GM21515 (cell line): Measurements from ENCODE around the gene JPH3.

Experiments used
- ATAC-seq: cut with Tn5 transposase; IDR thresholded peaks from one replicate; pipeline ENCODE4 v1.9.1; 2021; ENCODE audit not compliant: unreplicated experiment

JPH3 gene

DNA sequence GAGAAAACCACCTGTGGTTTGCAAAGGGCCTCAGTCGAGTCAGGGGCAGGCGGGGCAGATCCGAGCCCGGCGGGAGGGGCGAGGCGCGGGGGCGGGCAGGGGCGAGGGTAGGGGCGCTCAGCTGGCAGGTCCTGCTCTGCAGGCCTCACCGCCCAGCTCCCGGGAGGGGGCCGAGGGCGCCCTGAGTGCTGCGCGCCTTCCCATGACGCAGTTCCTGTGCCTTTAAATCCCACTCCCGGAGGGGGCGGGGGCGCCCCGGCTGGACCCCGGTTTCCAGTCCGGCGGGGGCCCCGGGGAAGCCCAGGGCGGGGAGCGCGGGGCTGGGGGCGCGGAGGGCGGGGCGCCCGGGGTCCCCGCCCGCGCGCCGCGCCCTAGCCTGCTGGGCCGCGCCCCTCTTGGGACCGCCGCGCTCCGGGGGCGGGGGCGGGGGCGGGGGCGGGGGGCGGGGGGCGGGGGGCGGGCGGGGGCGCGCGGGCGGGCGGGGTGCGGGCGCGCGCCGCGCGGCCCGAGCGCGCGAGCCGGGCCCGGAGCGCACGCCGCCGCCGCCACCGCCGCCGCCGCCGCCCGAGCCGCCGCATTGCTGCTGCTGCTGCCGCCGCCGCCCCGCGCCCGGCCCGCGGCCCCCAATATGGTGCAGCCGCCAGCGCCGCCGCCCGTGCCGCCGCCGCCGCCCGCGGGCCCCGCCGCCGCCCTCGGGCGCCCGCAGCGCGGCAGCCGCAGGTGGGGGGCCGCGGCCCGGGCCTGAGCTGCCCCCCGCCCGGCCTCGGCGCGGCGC is at the start of gene JPH3:
Gene JPH3 (plus strand): TSS at position 508 of the 775 bp plus-strand sequence. CDS start 639 bp downstream, outside the sequence.
- no peak for ATAC-seq

DNA sequence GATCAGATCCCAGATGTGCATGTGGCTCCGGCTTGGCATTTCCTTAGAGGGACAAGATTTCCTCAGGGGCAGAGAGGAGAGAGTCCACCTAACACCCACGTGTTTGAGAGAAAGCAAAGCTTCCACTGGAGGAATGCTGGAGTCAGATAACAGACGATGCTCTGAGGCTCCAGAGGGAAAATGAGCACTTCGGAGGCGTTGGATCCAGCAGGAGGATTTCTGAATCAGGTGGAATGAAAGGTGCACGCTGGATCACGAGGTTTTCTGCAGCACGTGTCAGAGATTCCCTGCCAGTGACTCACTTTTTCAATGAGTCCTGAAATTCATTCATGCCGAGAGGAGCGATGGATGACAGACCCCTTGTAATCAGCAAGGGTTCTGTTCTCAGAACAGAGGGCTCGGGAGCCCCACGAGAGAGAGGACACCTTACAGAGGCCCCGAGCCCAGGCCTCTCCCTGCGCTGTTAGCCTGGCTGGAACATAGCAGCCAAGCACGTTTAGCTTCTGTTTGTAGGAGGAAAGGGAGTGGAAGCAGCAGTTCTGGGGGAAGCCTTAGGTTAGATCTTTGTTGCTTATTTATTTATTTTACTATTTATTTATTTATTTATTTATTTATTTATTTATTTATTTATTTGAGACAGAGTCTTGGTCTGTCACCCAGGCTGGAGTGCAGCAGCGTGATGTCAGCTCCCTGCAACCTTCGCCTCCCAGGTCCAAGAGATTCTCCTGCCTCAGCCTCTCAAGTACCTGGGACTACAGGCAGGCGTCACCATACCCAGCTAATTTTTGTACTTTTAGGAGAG is 49.3 kb upstream of the JPH3 start:
- no peak for ATAC-seq

DNA sequence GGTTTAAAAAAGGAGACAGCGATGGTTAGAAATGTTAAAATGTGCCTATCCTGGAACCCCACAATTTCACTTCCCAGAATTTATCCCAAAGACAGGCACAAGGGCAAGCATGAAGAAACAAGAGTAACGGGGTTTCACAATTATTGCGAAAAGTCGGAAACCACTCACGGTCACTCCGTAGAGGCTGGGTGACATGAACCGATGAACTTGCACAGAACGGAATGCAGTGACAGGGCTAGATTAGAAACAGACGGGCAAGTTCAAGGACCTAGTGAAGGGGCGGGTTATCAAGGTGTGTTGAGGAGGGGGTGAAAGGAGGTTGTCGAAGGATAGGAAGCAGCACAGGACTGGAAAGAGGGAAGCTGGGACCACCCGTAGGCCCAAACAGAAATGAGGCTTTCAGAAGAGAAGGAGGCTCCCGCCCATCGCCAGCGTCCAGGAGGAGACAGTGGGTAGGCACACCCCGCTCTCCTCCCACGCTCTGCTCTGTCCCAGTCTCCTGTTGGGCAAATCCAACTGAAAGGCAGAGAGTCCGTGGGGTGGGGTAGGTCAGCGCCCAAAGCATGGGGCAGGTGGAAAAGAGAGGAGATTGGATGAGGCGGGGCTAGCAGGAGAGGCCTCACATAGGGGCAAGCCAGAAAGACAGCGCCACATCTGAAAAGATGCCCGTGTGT is 47.4 kb upstream of the JPH3 start:
- no peak for ATAC-seq

DNA sequence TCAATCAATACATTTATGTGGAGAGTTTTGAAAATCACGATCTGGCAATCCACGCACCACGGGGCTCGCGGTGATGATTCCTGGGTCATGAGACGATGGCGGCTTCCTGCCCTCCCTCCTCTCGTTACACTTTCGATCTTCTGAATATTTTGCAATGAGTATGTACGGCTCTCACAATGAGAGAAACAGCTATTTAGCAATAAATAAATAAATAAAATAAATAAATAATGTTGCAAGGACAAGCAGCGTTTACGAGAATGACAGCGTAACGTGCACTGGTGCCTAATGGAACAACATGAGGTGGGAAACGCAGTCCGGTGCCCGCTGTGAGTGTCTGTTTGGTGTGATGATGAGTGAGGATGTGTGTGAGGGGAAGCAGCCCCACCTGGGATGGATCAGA is 46.7 kb upstream of the JPH3 start:
- no peak for ATAC-seq

DNA sequence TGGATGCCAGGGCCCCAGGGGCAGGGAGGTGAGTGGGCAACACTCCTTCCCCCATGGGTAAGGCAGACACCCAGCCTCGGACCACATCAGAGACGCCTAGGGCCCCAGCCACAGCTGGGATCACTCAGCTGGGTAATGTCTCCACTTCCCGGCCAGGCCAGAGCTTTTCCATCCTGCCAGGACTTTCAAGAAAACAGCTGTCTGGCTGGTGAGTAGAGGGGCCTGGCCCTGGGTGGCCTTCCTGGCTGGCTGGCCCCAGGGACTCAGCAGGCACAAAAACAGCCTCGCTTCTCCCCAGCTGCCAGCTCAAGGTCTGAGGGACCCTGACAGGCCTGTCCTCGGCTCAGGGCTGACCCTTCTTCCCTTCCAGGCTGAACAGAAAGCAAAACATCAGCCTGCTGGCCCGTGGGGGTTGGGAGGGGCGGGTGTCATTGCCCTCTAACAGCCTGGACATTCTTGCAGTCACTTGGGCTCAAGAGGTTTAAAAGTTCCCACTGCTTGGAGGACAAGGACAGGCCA is 45.3 kb upstream of the JPH3 start:
- ATAC-seq, result no peak

DNA sequence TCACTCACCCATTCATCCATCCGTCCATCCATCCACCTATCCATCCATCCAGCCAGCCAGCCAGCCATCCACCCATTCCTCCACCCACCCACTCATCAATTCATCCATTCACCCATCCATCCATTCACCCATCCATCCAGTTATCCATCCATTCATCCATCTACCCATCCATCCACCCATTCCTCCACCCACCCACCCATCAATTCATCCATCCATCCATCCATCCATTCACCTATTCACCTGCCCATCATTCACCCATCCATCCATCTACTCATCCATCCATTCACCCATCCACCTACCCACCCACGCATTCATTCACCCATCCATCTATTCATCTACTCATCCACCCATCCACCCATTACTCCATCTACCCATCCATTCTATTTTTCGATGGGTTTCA is 43.6 kb upstream of the JPH3 start:
- ATAC-seq, result no peak

DNA sequence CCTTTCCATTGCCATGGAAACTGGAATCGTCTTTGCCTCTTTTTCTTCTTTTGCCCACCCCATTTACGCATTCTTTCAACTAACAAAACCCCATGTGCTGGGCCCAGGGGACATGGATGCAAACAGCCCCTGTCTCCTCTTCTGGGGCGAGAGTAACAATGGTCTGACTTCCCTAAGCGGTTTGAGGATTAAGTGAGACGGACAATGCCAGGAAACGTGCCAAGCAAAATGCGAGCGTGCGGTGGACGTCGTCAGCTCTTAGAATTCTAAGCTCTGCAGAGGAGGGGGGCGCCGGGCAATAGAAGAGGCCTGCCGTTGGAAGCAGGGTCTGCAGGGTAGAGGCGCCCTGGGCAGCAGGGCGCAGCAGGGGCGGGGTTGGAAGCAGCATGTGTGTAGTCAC is 42.4 kb upstream of the JPH3 start:
- ATAC-seq, result no peak

DNA sequence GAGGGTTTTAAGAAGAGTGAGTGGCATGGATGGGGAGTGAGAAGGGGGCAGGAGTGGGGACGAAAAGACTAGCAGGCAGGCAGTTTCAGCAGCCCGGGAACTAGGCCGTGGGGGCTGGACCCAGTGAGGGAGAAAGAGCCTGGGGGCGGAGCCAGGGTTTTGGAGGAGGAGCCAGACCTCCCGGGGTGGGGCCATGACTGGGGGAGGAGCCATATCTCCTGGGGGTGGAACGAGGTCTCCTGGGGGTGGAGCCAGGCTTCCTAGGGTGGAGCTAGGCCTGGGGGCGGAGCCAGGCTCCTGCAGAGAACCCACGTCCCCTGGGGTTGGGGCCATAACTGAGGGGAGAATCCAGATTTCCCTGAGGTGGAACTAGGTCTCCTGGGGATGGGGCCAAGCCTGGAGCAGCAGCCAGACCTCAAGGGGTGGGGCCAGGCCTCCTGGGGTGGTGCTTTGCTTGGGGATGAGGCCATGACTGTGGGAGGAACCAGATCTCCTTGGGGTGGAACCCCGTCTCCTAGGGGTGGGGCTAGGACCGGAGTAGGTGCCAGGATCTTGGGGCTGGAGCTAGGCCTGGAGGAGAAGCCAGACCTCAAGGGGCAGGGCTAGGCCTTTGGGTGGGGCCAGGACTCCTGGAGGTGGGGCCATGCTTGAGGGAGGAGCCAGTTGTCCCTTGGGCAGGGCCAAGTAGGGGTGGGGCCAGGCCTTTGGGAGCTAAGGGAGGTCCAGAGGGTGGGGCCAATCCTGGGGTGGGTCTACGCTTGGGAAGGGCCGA is 41.7 kb upstream of the JPH3 start:
- ATAC-seq, result no peak

DNA sequence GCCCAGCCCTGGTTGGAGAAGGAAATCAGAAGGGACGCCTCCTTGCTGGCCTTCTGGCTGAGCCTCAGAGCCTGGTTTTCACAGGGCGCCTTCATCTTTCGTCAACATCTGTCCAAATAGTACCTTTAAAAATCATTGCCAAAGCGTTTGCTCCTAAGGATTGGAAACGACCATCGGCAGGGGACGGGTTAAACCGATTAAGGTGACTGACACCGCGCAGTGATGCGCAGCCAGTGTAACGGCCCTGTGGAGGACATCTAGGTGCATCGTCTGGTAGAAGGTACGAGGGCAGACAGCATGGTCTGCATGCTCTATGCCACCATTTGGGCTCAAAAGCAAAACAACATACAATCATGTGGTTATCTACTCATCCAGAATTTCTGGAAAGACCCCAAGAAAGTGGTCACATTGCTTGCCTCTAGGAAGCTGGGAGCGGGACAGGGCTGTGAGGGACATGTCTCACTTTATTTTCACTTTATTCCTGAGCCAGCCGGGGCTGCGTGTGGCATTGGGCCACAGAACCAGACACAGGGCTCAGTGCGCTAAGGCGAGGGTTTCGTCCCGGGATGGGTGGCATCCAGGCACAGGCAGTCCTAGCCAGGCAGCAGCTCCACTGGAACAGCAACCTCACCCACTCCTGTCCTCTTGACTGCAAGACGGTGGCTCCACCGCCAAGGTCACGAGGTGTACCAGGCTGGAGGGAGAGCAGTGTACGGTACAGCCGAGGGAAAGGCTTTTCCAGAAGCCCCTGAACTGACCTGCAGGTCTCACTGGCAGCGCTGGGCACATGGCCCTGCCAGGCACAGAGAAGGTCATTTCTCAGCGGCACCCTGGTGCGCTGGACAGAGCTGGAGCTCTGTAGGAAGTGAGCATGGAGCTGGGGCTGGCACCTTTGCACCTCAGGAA is 40.9 kb upstream of the JPH3 start:
- no peak for ATAC-seq

DNA sequence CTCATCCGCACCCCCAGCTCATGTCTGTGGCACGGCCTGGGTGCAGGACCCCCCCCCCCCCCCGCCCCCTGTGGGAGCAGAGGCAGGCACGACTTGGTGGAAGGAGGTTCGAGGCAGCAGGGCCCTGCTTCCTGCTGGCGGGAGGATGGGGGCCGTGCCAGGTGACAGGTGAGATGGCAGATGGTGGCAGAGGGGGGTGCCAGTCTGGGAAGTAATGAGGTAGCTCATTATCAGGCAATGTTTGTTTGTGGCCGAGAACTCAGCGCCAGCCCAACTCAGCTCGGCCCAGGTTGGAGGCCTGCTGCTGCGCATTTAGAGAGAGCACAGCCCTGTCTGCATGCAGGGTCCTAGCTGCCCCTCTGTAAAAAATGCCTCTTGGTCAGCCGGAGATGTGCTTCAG is 40.1 kb upstream of the JPH3 start:
- no peak for ATAC-seq

DNA sequence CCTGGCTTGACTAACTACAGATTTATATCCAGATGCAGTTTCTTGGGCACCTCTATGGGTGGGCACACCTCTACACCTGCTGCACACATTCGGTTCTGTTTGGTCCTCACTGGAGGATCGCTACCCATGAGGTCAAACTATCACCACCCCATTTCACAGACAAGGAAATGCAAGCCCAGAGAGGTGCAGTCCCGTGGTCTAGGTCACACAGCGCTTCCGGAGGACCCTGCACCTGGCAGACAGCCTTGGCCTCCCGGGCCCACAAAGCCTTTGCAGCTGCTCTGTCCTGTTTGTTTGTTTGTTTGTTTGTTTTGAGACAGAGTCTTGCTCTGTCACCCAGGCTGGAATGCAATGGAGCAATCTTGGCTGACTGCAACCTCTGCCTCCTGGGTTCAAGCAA is 39.3 kb upstream of the JPH3 start:
- no peak for ATAC-seq

DNA sequence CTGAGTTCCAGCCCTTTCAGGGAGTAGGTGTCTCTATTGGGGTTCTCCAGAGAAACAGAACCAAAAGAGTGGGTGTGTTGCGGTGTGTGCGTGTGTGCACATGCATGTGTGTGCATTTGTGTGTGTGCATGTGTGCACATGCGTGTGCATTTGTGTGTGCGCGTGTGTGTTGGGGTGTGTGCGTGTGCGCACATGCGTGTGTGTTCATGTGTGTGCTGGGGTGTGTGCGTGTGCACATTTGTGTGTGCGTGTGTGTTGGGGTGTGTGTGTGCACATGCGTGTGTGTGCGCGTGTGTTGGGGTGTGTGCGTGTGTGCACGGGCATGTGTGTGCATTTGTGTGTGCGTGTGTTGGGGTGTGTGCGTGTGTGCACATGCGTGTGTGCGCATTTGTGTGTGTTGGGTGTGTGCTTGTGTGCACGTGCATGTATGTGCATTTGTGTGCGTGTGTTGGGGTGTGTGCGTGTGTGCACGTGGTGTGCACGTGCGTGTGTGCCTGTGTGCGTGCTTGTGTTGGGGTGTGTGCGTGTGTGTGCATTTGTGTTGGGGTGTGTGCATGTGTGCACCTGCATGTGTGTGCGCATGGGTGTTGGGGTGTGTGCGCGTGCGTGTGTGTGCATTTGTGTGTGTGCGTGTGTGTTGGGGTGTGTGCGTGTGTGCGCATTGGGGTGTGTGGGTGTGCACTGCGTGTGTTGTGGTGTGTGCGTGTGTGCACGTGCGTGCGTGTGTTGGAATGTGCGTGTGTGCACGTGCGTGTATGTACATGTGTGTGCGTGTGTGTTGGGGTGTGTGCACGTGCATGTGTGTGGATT is 38.4 kb upstream of the JPH3 start:
- no peak for ATAC-seq

DNA sequence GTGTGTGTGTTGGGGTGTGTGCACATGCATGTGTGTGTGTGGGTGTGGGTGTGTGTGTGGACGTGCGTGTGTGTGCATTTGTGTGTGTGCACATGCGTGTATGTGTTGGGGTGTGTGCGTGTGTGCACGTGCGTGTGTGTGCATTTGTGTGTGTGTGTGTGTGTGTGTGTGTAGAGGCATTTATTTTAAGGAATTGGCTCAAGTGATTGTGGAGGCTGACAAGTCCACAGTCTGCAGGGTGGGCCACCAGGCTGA is 37.9 kb upstream of the JPH3 start:
- no peak for ATAC-seq

DNA sequence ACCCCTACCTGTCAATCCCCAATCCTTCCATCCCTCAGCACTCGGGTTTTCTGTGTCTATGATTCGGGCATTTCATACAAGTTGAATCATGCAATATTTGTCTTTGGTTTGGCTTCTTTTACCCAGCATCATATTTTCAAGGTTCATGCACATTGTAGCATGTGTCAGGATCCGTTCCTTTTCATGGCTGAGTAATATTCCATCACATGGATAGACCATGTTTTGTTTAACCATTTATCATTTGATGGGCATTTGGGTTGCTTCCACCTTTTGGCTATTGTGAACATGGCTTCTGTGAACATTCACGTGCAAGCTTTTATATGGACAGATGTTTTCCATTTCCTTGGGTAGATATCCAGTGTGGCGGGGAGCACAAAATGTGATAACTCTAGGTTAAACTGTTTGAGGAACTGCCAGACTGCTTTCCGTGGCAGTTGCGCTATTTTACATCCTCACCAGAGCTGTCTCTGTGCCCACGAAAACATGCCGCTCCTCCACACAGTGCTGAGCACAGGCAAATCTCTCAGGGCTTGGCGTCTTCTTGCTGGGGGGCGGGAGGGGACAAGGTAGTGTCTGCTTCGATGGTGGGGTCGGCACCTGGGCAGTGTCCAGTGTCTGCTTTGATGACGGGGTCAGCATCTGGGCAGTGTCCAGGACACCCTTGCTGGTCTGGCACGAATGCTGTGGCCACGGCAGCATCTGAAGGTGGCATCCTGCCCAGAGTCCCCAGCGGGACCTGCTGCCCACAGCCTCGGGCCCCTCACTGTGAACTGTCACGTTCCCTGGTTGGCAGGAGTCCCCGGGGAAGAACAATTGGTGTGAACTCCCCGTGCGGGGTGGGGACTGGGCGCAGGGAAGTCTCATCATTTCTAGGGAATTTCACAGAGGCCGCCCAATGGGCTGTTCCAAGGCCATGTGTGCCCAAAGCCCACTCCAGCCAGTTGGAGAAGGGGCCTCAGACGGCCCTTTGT is 32.4 kb upstream of the JPH3 start:
- ATAC-seq, result no peak

DNA sequence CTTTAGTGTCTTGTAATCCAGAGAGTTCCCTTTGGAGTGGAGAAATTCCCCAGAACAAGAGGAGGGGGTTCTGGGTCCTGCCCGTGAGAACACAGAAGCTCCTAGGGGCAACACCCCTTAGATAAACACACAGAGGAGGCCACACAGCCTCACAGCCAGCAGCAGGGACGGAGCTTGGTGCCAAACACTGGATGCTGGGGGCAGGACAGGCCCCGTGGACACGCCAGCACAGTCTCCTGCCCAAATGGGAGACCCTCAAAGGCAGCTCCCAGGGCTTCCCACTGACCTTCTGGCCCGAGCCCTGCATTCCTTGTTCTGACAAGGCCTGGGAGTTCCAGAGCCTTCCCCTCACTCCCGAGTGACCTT is 31.8 kb upstream of the JPH3 start:
- no peak for ATAC-seq

DNA sequence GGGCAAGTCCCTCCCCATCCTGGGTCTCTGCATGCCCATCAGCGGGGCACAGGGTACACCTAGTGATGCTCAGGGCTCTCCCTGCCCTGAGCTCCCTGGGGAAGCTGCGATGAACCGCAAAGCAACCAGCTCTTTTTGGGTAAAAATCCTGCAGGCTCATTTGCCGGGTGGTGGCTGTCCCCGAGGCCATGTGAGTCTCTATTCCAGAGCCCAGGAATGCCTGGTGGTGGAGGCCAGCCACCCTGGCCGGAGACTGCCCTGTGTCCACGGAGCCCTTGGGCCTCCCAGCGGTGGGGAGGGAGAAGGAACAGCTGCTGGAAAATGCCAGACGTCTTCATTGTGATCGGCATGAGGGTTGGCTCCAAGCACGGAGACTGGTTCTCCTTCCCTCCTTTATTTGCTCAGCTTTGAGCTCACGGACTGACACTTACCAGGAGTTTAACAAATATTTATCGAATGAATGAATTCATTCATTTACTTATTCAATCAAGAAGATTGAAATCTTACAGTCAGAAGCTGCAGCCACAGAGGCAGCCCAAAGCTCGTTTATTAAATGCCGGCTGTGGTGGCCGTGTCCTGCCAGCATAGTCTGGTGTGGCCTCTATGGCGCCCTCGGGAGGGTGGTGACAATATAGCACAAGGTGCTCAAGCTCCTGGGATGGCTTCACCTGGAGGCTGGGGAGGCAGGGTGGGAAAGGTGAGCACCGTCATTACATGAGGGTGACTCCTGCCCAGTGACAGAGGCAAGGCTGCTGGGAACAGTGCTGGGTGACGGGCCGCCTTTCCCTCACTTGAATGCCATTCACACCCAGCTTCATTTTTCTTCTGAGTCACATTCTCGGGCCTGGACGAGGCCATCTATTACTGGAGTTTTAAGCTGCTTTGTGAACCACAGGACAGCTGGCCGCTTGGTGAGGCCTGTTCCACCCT is 31.1 kb upstream of the JPH3 start:
- no peak for ATAC-seq

DNA sequence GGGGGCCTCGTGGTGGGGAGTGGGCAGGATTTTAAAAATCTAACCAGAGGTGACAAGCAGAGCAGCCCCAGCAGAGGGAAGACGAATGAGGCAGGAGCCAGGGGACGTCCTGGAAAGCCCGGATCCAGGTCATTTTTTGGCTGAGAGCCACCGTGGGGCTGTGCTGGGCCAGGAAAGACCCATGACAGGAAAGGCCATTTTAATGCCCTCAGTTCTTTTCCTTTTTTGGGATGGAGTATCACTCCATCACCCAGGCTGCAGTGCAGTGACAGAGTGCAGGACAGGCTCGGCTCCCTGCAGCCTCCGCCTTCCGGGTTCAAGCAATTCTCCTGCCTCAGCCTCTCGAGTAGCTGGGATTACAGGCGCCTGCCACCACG is 30.5 kb upstream of the JPH3 start:
- ATAC-seq, result no peak
